Hematopoietic multipotent progenitor cell treated with erythropoietin and hydrocortisone succinate and interleukin-3 and kit ligand, for 15 days (in vitro differentiated cells): ENCODE results near the gene FHAD1.

Source experiments
- DNase-seq: peaks from one replicate; pipeline ENCODE4 v3.0.0-alpha.2; 2015; ENCODE audit warnings: low spot score

The FHAD1 gene

GRCh38 chr1:15345705-15346345 is 98.8 kb downstream of the FHAD1 start:
- DNase-seq: no peak

DNA sequence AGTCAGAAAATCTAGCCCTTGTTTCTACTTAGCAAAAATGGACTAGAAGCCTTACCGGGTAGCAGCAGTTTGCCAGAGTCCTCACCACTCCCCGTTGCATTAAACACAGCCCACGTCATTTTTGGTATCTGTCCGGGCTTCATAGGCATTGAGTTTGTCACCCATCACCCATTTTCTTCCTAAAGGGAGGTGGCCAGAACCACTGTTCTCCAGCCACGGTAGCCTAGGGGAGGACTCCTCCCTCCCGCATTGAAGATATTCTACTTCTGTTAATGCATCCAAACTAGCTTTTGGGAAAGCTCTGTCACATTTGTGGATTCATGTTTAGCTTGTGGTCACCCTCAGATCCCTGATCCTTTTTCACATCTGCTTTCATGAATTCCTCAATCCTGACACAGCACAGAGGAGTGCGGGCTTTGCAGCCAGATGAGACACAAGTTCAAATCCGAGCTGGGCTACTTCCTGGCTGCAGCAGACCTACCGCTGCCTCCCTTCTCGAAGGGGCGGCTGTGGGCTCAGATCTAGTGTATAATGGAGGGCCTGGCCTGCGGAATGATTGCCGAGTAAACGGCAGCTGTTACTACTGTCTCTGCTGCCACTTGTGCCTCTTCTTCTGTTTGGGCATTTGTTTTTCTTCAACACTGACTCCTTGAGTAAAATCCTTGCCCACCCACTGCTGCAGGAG is 99.5 kb downstream of the FHAD1 start:
- DNase-seq: no peak

GRCh38 chr1:15347182-15347581 is 100.2 kb downstream of the FHAD1 start:
- no peak for DNase-seq

DNA sequence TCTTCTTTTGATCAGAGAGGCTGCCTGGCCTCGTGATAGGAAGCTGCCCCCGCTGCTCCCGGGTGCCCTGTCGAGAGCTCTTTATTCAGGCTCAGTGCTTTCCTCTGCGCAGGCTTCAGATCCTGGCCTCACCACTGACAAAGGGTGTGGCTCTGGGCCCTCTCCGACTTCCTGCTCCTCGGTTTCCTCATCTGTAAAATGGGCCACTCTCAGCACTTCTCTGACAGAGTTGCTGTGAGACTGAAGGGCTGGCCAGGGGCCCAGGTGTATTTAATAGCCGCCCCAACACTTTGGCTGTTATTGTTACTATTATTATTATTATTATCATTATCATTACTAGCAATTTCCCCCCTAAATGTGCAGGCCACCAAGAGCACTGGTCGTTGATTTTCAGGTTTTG is 101.6 kb downstream of the FHAD1 start:
- no peak for DNase-seq

DNA sequence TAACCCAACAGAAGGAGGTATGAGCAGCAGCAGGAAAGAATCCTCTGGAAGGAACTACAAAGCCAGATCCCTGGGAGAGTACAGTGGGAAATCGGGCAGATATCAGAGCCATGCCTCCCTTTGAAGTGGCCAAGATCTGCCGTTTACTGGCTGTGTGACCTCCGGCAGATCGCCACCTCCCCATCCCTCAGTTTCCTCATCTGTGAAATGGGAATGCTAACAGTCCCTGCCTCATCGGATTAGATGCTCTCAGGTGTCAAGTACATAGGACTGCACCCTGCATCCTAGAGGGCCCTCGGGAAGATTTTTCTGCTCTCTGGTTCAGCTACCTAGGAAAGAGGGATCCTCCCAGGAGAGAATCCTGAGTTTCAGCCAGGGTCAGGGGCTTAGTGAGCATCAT is 102.1 kb downstream of the FHAD1 start:
- no peak for DNase-seq

DNA sequence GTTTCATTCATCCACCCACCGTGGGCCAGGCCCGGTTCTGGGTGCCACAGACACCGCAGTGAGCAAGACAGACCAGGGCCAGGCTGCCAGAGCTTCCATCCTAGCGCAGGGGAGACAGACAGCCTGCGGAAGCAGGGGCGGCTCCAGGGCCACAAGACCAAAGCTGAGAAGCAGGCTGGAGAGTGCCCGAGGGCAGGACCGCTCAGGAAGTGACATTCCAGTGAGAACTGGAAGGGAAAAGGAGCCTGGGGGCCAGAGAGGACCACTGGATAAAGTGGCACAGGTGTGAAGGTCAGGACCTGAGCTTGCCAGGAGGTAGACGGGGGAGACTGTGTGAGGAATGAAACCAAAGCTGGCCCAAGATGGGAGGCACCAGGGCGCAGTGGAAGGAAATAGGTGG is 103.1 kb downstream of the FHAD1 start:
- no peak for DNase-seq

- DNase-seq: no peak
Measured at GRCh38 chr1:15350551-15351200, 103.7 kb downstream of the FHAD1 start.

GRCh38 chr1:15351310-15351709 is 104.3 kb downstream of the FHAD1 start:
- no peak for DNase-seq

DNA sequence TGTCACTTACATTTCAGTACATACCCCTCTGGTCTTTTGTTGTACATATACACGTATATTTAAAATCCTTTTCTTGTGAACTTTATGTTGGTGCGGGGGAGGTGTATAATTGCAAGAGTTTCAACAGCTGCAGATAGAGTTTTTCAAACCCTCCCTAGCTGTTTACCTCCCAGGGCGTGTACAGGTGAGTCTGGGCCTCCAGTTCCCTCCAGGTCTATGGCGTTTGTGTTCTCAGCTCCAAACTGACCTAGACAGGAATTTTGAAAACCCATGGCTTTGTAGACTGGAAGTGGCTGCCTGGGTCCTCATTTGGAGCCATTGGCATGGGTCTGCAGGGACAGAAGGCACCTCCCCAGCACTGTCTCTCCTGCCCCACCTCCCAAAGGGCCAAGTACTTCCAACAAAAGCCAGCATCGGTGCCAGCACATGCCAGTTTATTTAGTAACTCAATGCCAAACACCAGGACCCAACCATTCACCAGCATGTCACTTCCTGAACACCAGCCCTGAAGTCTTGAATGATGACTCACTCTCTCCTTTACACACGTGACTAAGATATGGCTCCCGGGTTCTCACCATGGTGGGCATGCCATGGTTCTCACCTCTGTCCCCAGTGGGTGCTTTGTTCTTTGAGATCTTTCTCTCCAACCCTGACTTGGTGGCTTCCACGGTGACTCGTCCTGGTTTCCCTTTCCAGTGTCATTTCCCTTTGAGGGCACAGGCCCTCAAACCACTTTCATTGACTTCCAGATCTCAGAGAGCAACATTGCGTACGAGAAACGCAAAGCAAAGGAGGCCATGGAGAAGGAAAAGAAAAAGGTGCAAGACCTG is 105.3 kb downstream of the FHAD1 start:
- no peak for DNase-seq

- DNase-seq: no peak
Measured at GRCh38 chr1:15353839-15354579, 107.0 kb downstream of the FHAD1 start.

DNA sequence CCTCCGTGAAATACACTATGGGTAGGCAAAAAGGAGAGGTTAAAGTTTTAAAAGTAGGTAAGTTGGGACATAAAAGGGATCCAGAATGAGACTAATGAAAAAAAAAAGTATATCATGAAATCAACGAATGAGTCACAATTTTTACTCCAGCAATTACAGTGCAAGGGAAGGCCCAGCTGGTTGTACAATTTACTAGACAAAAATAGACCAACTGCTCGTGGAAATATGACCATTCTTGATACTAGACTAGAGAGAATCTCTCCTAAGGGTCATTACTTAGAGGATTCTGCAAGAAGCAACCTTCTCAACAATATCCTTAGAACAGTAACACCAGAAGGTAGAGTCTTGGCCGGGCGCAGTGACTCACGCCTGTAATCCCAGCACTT is 107.5 kb downstream of the FHAD1 start:
- DNase-seq: no peak

GRCh38 chr1:15355968-15356625 is 109.1 kb downstream of the FHAD1 start:
- DNase-seq: no peak

GRCh38 chr1:15357612-15358207 is 110.7 kb downstream of the FHAD1 start:
- no peak for DNase-seq

DNA sequence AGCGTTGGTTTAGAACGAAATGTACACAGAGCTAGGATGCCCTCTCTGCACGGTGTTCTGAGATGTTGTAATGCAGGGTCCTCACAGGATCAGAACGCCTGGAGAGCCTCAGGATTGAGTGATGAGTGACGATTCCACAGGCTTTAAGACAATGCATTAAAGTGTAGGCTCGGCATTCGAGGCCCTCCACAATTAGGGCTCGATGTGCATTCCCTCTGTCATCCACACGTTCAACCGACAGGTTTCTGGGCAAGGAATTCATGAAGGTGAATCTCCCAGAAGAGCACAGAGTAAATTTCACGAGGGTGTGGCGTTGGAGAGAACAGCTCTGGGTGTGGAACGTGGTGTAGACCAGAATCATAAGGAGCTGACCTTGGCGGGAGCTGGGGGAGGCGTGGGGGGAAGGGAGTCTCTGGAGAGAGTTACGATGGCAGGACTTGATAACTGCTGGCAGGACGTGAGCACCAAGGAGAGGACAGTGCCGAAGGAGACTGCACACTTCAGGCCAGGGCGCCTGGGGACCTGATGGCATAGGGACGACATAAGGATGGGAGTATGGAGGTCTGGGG is 111.6 kb downstream of the FHAD1 start:
- no peak for DNase-seq

- DNase-seq: no peak
Measured at GRCh38 chr1:15360700-15361099, 113.7 kb downstream of the FHAD1 start.

- no peak for DNase-seq
Measured at GRCh38 chr1:15362096-15362736, 115.2 kb downstream of the FHAD1 start.

- no peak for DNase-seq
Measured at GRCh38 chr1:15362737-15363128, 115.7 kb downstream of the FHAD1 start.

DNA sequence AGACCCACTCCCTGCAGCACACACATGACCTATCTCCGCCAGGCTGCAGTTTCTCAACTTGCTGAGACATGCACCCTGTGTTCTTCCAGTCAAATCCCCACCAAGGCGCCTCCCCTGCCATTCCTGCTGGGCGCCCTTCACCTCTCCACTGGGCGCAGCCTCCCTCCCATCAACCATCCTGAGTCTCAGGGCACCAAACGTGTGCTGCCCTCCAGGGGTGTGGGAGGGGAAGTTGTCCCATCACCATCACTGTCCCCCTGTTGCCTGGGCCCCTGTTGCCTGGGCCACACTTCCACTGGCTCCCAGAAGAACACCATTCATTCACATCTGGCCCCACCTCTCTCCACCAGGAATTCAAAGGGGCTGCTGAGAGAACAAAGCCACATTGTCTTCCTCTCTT is 117.7 kb downstream of the FHAD1 start:
- DNase-seq: no peak

- no peak for DNase-seq
Measured at GRCh38 chr1:15368888-15369287, 121.9 kb downstream of the FHAD1 start.

DNA sequence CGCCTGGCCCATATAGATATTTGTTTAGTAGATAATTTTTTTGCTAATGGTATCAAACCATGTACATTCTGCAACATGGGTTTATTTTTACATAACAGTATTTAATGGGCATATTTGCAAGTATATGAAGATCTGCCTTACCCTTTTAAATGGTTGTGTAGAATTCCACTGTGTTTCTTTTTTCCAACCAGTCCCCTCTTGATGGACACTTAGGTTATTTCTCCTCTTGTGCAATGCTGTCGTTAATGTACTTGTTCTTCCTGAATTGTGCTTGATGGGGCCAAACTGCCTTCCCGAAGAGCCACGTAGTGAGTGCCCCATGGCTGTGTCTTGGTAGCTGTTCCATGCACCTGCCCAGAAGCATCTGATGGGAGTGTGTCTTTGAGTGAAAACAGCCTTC is 123.2 kb downstream of the FHAD1 start:
- no peak for DNase-seq
